Activated CD8-positive, alpha-beta memory T cell treated with anti-CD3 and anti-CD28 coated beads, Interleukin-2, amount 50 U/mL, for 24 hours (primary cell): ENCODE measurements around the gene IPO11.
"Not testable (repeated sequence)": the region's sequence is repeated elsewhere in the genome, so short reads cannot be mapped to it uniquely, and the experiment has no call there.

Experiments
- DNase-seq: peaks from one replicate; pipeline ENCODE4 v3.0.0-alpha.2; 2020; ENCODE audit errors: extremely low read depth

Gene IPO11

GRCh38 chr5:62513085-62513484 lies 100.5 kb downstream of the IPO11 start:
- not testable (repeated sequence) for DNase-seq

GRCh38 chr5:62514510-62515119 lies 102.1 kb downstream of the IPO11 start:
- DNase-seq: no peak

- DNase-seq: not testable (repeated sequence)
These were observed 108.2 kb downstream of the IPO11 start for GRCh38 chr5:62520812-62521211.

GRCh38 chr5:62521319-62521718 lies 108.8 kb downstream of the IPO11 start:
- DNase-seq: no peak

GRCh38 chr5:62522811-62523210 lies 110.2 kb downstream of the IPO11 start:
- DNase-seq: no peak

- DNase-seq: no peak
These were observed 121.0 kb downstream of the IPO11 start for GRCh38 chr5:62533597-62533996.

- DNase-seq: no peak
These were observed 122.1 kb downstream of the IPO11 start for GRCh38 chr5:62534461-62535236.

GRCh38 chr5:62536232-62536631 lies 123.7 kb downstream of the IPO11 start:
- DNase-seq: no peak

- no peak for DNase-seq
These were observed 124.2 kb downstream of the IPO11 start for GRCh38 chr5:62536783-62537182.

GRCh38 chr5:62538017-62538942 lies 125.7 kb downstream of the IPO11 start:
- DNase-seq: no peak

GRCh38 chr5:62542720-62543119 lies 130.2 kb downstream of the IPO11 start:
- DNase-seq: no peak

- DNase-seq: no peak
These were observed 135.5 kb downstream of the IPO11 start for GRCh38 chr5:62547945-62548630.

GRCh38 chr5:62550103-62550502 lies 137.5 kb downstream of the IPO11 start:
- no peak for DNase-seq

- DNase-seq: no peak
These were observed 143.4 kb downstream of the IPO11 start for GRCh38 chr5:62555930-62556329.

GRCh38 chr5:62558941-62559340 lies 146.4 kb downstream of the IPO11 start:
- no peak for DNase-seq

- no peak for DNase-seq
These were observed 148.2 kb downstream of the IPO11 start for GRCh38 chr5:62560786-62561185.

- no peak for DNase-seq
These were observed 149.3 kb downstream of the IPO11 start for GRCh38 chr5:62561896-62562295.

GRCh38 chr5:62562867-62563266 lies 150.3 kb downstream of the IPO11 start:
- DNase-seq: no peak

GRCh38 chr5:62564101-62564500 lies 151.5 kb downstream of the IPO11 start:
- no peak for DNase-seq

GRCh38 chr5:62565740-62566139 lies 153.2 kb downstream of the IPO11 start:
- not testable (repeated sequence) for DNase-seq

GRCh38 chr5:62568143-62568542 lies 155.6 kb downstream of the IPO11 start:
- no peak for DNase-seq
